A549 treated with RU486 at 1 μM for 4 hours (cell line): Measurements from ENCODE around the gene CMC1. TPM values are rescaled to one million over a fixed set of nuclear protein-coding genes. Genes with fewer than 3 reads are reported as not detected.

Experiments used
- total RNA-seq: library from RNA; stranded (reverse); fragments of 200-300 nt; extraction: Qiagen RNA extraction; gene quantifications from 5 replicates; pipeline ENCODE4 v1.2.3, GENCODE V29; 2022; ENCODE audit warnings: low read depth

Gene CMC1
- total RNA-seq = 34.6 to 51.7 TPM (median 48.9 TPM) in 5 replicates

GRCh38 chr3:28241221-28242160 lies at the start of gene CMC1:
Gene CMC1, plus strand, starts transcription at chr3:28241619. Its CDS starts 175 bp downstream, at chr3:28241794.

GRCh38 chr3:28348629-28349468 lies 107.4 kb downstream of the CMC1 start, which contains the start of the genes AZI2 and ZCWPW2:
Gene AZI2, minus strand, starts transcription at chr3:28348824. Its CDS starts 8,207 bp downstream, at chr3:28340617.
Gene ZCWPW2, plus strand, starts transcription at chr3:28348721. Its CDS starts 64,348 bp downstream, at chr3:28413069.

Other genes starting within 250 kb of the CMC1 start
- gene ZCWPW2, start 107.1 kb downstream of the CMC1 start, total RNA-seq = 0.09 TPM in 1 of 5 replicates, not detected in the others
- gene AZI2, start 107.2 kb downstream of the CMC1 start, total RNA-seq = 40.7 to 48.7 TPM (median 43.0 TPM) in 5 replicates